Trophoblast cell (in vitro differentiated cells and primary cell): ENCODE results near the gene NCAM1.
"Not testable (repeated sequence)": the region's sequence is repeated elsewhere in the genome, so short reads cannot be mapped to it uniquely, and the experiment has no call there.

Experiments used
- DNase-seq, 2 donors: peaks; one replicate each; pipeline ENCODE4 v3.0.0-alpha.2; 2016
- H2AFZ ChIP-seq: 2 replicates; pipeline ENCODE4 v1.6.1; 2013; ENCODE audit warnings: low read length, moderate library complexity, mild to moderate bottlenecking; ENCODE audit not compliant: insufficient read depth, poor library complexity
- H2AK5ac ChIP-seq: 2 replicates; pipeline ENCODE4 v1.6.1; 2013; ENCODE audit warnings: mild to moderate bottlenecking, low read length
- H2BK120ac ChIP-seq: 2 replicates; pipeline ENCODE4 v1.6.1; 2013; ENCODE audit warnings: low read length, mild to moderate bottlenecking, moderate library complexity; ENCODE audit not compliant: insufficient read depth, poor library complexity
- H2BK12ac ChIP-seq: 2 replicates; pipeline ENCODE4 v1.6.1; 2013; ENCODE audit warnings: mild to moderate bottlenecking, low read length, moderate library complexity
- H2BK5ac ChIP-seq: 2 replicates; pipeline ENCODE4 v1.6.1; 2013; ENCODE audit warnings: low read length, low read depth, moderate library complexity, mild to moderate bottlenecking; ENCODE audit not compliant: poor library complexity
- H3K14ac ChIP-seq: 2 replicates; pipeline ENCODE4 v1.6.1; 2013; ENCODE audit warnings: mild to moderate bottlenecking, low read length
- H3K18ac ChIP-seq: 2 replicates; pipeline ENCODE4 v1.6.1; 2013; ENCODE audit warnings: mild to moderate bottlenecking, low read length
- H3K23ac ChIP-seq: 2 replicates; pipeline ENCODE4 v1.6.1; 2013; ENCODE audit warnings: low read length
- H3K27ac ChIP-seq: 2 replicates; pipeline ENCODE4 v1.5.1; 2013; ENCODE audit warnings: low read depth, mild to moderate bottlenecking, inconsistent platforms, low read length, moderate library complexity
- H3K27me3 ChIP-seq: 2 replicates; pipeline ENCODE4 v1.6.1; 2013; ENCODE audit warnings: inconsistent platforms, mild to moderate bottlenecking, low read length, moderate library complexity; ENCODE audit not compliant: insufficient read depth
- H3K36me3 ChIP-seq, 2 experiments: 1 replicate in 1 of 2; 2 replicates in 1 of 2; pipeline ENCODE4 v1.6.1; 2013; ENCODE audit warnings: low read length in 2 of 2, mild to moderate bottlenecking in 2 of 2, moderate library complexity in 1 of 2; ENCODE audit not compliant: insufficient read depth in 2 of 2, control insufficient read depth in 1 of 2
- H3K4ac ChIP-seq: 2 replicates; pipeline ENCODE4 v1.6.1; 2013; ENCODE audit warnings: low read depth, mild to moderate bottlenecking, low read length, moderate library complexity
- H3K4me1 ChIP-seq, 2 experiments: 1 replicate in 1 of 2; 2 replicates in 1 of 2; pipeline ENCODE4 v1.6.1; 2013; ENCODE audit warnings: low read length in 2 of 2, mild to moderate bottlenecking in 2 of 2, moderate library complexity in 1 of 2; ENCODE audit not compliant: insufficient read depth in 2 of 2, control insufficient read depth in 1 of 2
- H3K4me2 ChIP-seq: 2 replicates; pipeline ENCODE4 v1.6.1; 2013; ENCODE audit warnings: inconsistent platforms, mild to moderate bottlenecking, low read length, moderate library complexity
- H3K4me3 ChIP-seq: 2 replicates; pipeline ENCODE4 v1.5.1; 2013; ENCODE audit warnings: mild to moderate bottlenecking, low read depth, low read length, inconsistent platforms
- H3K79me1 ChIP-seq: one replicate; pipeline ENCODE4 v1.6.1; 2013; ENCODE audit warnings: low read length
- H3K79me2 ChIP-seq: 2 replicates; pipeline ENCODE4 v1.6.1; 2013; ENCODE audit warnings: low read length, mild to moderate bottlenecking; ENCODE audit not compliant: control insufficient read depth, insufficient read depth, poor library complexity
- H3K9ac ChIP-seq: 2 replicates; pipeline ENCODE4 v1.6.1; 2013; ENCODE audit warnings: mild to moderate bottlenecking, low read length
- H3K9me3 ChIP-seq: 2 replicates; pipeline ENCODE4 v1.6.1; 2013; ENCODE audit warnings: low read depth, mild to moderate bottlenecking, control low read depth, inconsistent platforms, low read length; ENCODE audit not compliant: insufficient read depth
- H4K12ac ChIP-seq: 2 replicates; pipeline ENCODE4 v1.6.1; 2013; ENCODE audit warnings: low read depth, mild to moderate bottlenecking, low read length, moderate library complexity
- H4K8ac ChIP-seq: 2 replicates; pipeline ENCODE4 v1.6.1; 2013; ENCODE audit warnings: low read depth, mild to moderate bottlenecking, low read length, moderate library complexity
- H4K91ac ChIP-seq: one replicate; pipeline ENCODE4 v1.6.1; 2013; ENCODE audit warnings: low read depth, mild to moderate bottlenecking, low read length, moderate library complexity
- WGBS: extraction: QIAGEN DNeasy Blood & Tissue Kit; methylation state at CpG from one replicate; pipeline ENCODE4 v1.1.7; 2013; ENCODE audit warnings: missing lambda C conversion rate; ENCODE audit not compliant: insufficient read length, insufficient coverage; ENCODE audit errors: extremely low coverage; 5-methylcytosine and 5-hydroxymethylcytosine counted together

NCAM1 gene

GRCh38 chr11:113053042-113053441 is 91.8 kb downstream of the NCAM1 start:
- not testable (repeated sequence) for H4K8ac ChIP-seq, H3K36me3 ChIP-seq, H2BK5ac ChIP-seq, H3K18ac ChIP-seq, H3K4me3 ChIP-seq, H3K4me2 ChIP-seq, H3K79me1 ChIP-seq, H3K23ac ChIP-seq, H3K27ac ChIP-seq, H3K27me3 ChIP-seq, H3K4me1 ChIP-seq, H3K4ac ChIP-seq, H2AFZ ChIP-seq, H4K12ac ChIP-seq, H3K79me2 ChIP-seq, DNase-seq, H2BK12ac ChIP-seq, H3K9ac ChIP-seq, H3K9me3 ChIP-seq, H2AK5ac ChIP-seq, H4K91ac ChIP-seq, H3K14ac ChIP-seq, H2BK120ac ChIP-seq
- WGBS, result no CpG with 5 or more reads among the region's 2 CpGs

GRCh38 chr11:113057038-113057437 is 95.8 kb downstream of the NCAM1 start:
- Histone ChIP-seq H4K8ac (no peak overlapping the region), H4K91ac (no peak overlapping the region), H3K4me2 (no peak overlapping the region), H2AFZ (no peak overlapping the region), H3K27me3 (no peaks in the 10 kb centered on the region), H3K4me1 (no peaks in the 10 kb centered on the region), H2AK5ac (no peak overlapping the region), H3K27ac (no peak overlapping the region), H3K9ac (no peak overlapping the region), H3K18ac (no peak overlapping the region), H3K9me3 (no peaks in the 10 kb centered on the region), H2BK5ac (no peak overlapping the region), H2BK12ac (no peak overlapping the region), H3K79me2 (no peaks in the 10 kb centered on the region), H3K79me1 (no peaks in the 10 kb centered on the region), H4K12ac (no peak overlapping the region), H3K14ac (no peak overlapping the region), H3K23ac (peak overlapping the region; percentile 86), H3K4ac (no peak overlapping the region), H3K36me3 (no peaks in the 10 kb centered on the region), H2BK120ac (no peak overlapping the region), H3K4me3 (no peak overlapping the region)
- DNase-seq, result peak in 1 of 2 donors; percentile 1
- WGBS, result no CpG with 5 or more reads among the region's 2 CpGs

GRCh38 chr11:113059548-113059947 is 98.3 kb downstream of the NCAM1 start:
- no peaks in the 10 kb centered on the region for H3K27me3 ChIP-seq
- no peak overlapping the region for H3K14ac ChIP-seq
- WGBS, result no CpG with 5 or more reads among the region's 4 CpGs
- no peaks in the 10 kb centered on the region for H3K9me3 ChIP-seq
- no peak overlapping the region for H4K12ac ChIP-seq
- no peak overlapping the region for H3K4me2 ChIP-seq
- H2AK5ac ChIP-seq, result no peak overlapping the region
- no peak overlapping the region for H3K9ac ChIP-seq
- no peak overlapping the region for H2BK12ac ChIP-seq
- peak in 1 of 2 donors; percentile 13 for DNase-seq
- no peak overlapping the region for H4K8ac ChIP-seq
- H3K4me1 ChIP-seq, result no peaks in the 10 kb centered on the region
- H2BK5ac ChIP-seq, result no peak overlapping the region
- H3K4me3 ChIP-seq, result no peak overlapping the region
- no peak overlapping the region for H3K18ac ChIP-seq
- no peak overlapping the region for H3K27ac ChIP-seq
- H2AFZ ChIP-seq, result no peak overlapping the region
- H3K23ac ChIP-seq, result no peak overlapping the region
- no peak overlapping the region for H3K4ac ChIP-seq
- no peaks in the 10 kb centered on the region for H3K79me1 ChIP-seq
- H3K36me3 ChIP-seq, result no peaks in the 10 kb centered on the region
- H4K91ac ChIP-seq, result no peak overlapping the region
- H2BK120ac ChIP-seq, result no peak overlapping the region
- H3K79me2 ChIP-seq, result no peaks in the 10 kb centered on the region

GRCh38 chr11:113065330-113065729 is 104.1 kb downstream of the NCAM1 start:
- H2AK5ac ChIP-seq, result no peak overlapping the region
- no peak overlapping the region for H3K9ac ChIP-seq
- H3K18ac ChIP-seq, result no peak overlapping the region
- no peak overlapping the region for H4K12ac ChIP-seq
- H3K36me3 ChIP-seq, result no peaks in the 10 kb centered on the region
- H3K4me2 ChIP-seq, result no peak overlapping the region
- no peak overlapping the region for H2BK12ac ChIP-seq
- H3K79me1 ChIP-seq, result no peaks in the 10 kb centered on the region
- H3K4me1 ChIP-seq, result no peaks in the 10 kb centered on the region
- no peaks in the 10 kb centered on the region for H3K79me2 ChIP-seq
- no peak overlapping the region for H3K4me3 ChIP-seq
- H4K91ac ChIP-seq, result no peak overlapping the region
- no peak overlapping the region for H2AFZ ChIP-seq
- H3K27ac ChIP-seq, result no peak overlapping the region
- no peak overlapping the region for H3K14ac ChIP-seq
- no peak for DNase-seq
- H4K8ac ChIP-seq, result no peak overlapping the region
- H3K23ac ChIP-seq, result no peak overlapping the region
- no peak overlapping the region for H2BK120ac ChIP-seq
- no peak overlapping the region for H3K4ac ChIP-seq
- no peaks in the 10 kb centered on the region for H3K9me3 ChIP-seq
- WGBS, result no CpG with 5 or more reads among the region's 1 CpG
- no peaks in the 10 kb centered on the region for H3K27me3 ChIP-seq
- H2BK5ac ChIP-seq, result no peak overlapping the region
